GM12801 (cell line): ENCODE measurements around the gene HOXA6.

Experiments
- CTCF ChIP-seq: IDR thresholded peaks from one replicate; pipeline ENCODE4 v1.5.1; 2011; ENCODE audit warnings: control low read depth; ENCODE audit not compliant: insufficient read length; ENCODE audit errors: extremely low read depth

Gene HOXA6

GRCh38 chr7:27147199-27148030 is at the start of gene HOXA6:
TSS of gene HOXA6 (minus strand) at chr7:27147774. CDS start at chr7:27147749, 25 bp downstream.
- no peak for TF ChIP-seq CTCF

DNA sequence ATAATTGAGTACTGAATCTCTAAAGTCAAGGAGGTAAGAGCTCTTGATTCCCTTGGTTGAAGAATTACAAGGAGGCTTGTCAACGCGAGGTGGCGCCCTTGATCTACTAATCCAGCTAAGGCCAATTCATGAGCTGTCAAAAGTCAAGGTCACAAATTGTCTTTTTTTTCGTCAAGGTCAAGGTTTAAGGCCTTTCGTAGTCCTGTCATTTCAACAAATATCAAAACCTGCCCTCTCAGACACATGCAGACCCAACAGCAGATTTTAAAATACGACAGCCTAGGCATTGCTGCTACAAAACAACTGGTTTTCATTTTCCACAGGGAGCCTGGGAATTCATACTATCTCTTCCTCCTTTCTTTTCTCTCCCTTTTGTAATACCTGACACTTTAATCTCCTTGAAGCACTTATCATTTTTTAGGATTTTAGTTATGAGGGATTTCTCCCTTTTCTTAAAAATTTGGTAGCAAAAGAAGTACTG is 48.8 kb upstream of the HOXA6 start:
- no peak for TF ChIP-seq CTCF

GRCh38 chr7:27194686-27195379 is 47.3 kb upstream of the HOXA6 start:
- TF ChIP-seq CTCF, result no peak

DNA sequence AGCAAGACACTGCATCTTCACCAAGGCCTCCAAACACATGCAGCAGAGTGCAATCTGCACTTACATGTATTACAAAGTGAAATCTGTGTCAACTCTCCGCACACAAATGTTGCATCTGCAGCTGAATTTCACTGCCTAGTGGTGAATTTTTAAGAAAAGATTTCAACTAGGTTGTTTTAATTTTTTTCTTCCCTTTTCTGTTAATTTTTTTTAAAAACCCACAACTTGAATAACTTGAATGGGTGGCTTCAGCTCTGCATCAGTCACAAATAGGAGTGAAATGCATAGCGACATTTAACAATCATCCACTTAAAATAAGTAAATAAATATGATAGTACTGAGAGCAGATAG is 46.4 kb upstream of the HOXA6 start:
- TF ChIP-seq CTCF, result no peak

GRCh38 chr7:27193335-27194001 is 45.9 kb upstream of the HOXA6 start:
- no peak for TF ChIP-seq CTCF

- no peak for TF ChIP-seq CTCF
Measured at GRCh38 chr7:27192546-27193334, 45.2 kb upstream of the HOXA6 start.
